Measurements from ENCODE around the gene GALNT1.

GALNT1 gene

DNA sequence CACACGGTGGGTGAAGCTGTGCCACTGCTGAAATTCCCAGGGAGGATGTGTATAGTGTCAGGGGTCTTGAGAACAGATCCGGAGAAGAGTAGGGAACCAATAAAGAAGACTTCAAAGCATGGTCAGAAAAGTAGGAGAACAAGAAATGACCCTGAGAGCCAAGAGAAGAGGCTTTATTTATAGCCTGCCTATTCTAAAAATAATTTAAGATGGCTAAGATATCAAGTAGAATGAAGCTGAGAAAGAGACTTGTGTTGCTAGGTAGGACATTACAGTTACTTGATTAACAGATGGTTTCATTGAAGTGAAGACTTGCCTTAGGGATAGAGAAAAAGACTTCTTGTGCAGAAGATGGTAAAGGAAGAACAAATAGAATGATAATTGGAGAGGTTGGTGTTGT, 43.7 kb downstream of the GALNT1 start:
- TF ChIP-seq Cebpa-rat (IDR thresholded peaks at IDR 0.05): no peak
- H3K4me3 ChIP-seq: no peak overlapping the region
- H3K4me2 ChIP-seq: no peak overlapping the region
- H3K9me3 ChIP-seq: peaks cover 73% of the 10 kb centered on the region
- H3K4me1 ChIP-seq: peaks cover 8% of the 10 kb centered on the region; the same call in 1 of the 2 replicates
- H4K20me1 ChIP-seq: peaks cover 15% of the 10 kb centered on the region
- no peak overlapping the region for H3K9ac ChIP-seq
- H3K27me3 ChIP-seq: no peaks in the 10 kb centered on the region
- H3K36me3 ChIP-seq: peaks cover 51% of the 10 kb centered on the region
- H3K27ac ChIP-seq: no peak overlapping the region

DNA sequence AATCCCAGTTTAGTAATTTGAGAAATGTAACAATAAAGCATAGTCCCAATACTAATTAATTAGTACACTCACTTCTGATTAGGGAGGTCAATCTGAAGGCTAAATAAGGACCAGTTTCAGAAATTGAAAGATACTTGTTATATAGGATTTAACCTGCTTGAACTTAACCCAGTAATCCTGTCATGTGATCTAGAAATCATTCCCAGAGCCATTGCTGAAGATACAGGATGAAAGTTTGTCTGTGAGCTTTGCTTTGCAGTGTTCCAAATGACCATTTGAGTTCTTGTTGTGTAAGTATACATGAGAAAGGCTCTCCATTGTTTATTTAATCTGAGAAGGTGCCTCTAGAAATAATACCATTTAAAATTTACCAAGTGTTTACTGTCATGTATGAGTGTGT, 52.2 kb downstream of the GALNT1 start:
- H4K20me1 ChIP-seq: no peaks in the 10 kb centered on the region
- H3K27ac ChIP-seq: no peak overlapping the region
- H3K4me2 ChIP-seq: no peak overlapping the region
- H3K4me1 ChIP-seq: no peaks in the 10 kb centered on the region
- TF ChIP-seq Cebpa-rat (IDR thresholded peaks at IDR 0.05): no peak
- H3K9me3 ChIP-seq: peaks cover 43% of the 10 kb centered on the region
- no peak overlapping the region for H3K4me3 ChIP-seq
- H3K27me3 ChIP-seq: no peaks in the 10 kb centered on the region
- H3K36me3 ChIP-seq: peaks cover 43% of the 10 kb centered on the region
- H3K9ac ChIP-seq: no peak overlapping the region

DNA sequence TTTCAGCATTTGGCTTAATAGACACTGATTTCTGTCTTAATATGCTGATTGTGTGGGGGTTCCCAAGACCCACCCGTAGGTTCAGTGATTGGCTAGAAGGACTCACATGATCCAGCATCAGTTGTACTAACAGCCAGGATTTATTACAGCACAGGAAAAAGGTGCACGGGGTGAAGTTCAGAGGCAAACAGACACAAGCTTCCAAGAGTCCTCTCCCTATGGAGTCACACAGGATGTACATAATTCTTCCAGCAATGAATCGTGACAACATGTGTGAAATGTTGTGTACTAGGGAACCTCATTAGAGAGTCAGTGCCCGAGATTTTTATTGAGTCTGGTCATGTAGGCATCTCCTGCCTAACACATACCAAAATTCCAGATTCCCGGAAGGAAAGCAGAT, 52.8 kb downstream of the GALNT1 start:
- Histone ChIP-seq H3K9ac (no peak overlapping the region), H3K4me1 (no peaks in the 10 kb centered on the region), H3K9me3 (peaks cover 45% of the 10 kb centered on the region), H3K4me2 (no peak overlapping the region), H3K4me3 (no peak overlapping the region), H3K27ac (no peak overlapping the region), H3K27me3 (no peaks in the 10 kb centered on the region), H3K36me3 (peaks cover 45% of the 10 kb centered on the region), H4K20me1 (no peaks in the 10 kb centered on the region)
- TF ChIP-seq Cebpa-rat (IDR thresholded peaks at IDR 0.05): no peak

DNA sequence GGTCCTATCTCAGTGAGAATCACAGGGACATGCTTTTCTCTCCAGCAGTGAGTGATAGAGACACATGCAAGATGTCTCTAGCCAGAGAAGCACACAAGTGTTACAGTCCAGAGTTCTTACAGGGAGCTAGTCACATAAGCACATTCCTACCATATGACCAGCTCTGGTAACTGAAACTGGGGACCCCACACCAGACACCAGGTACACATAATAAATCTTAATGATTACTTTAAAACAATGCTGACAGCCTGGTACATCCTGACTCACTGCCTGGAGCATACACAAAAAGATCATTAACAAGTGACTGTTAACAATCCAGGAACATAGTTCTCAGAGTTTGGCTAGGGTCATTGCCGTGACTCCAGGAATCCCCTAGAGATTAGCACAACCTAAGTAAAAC, 53.6 kb downstream of the GALNT1 start:
- TF ChIP-seq Cebpa-rat (IDR thresholded peaks at IDR 0.05): no peak
- no peak overlapping the region for H3K4me3 ChIP-seq
- no peaks in the 10 kb centered on the region for H3K4me1 ChIP-seq
- no peak overlapping the region for H3K9ac ChIP-seq
- H3K27ac ChIP-seq: no peak overlapping the region
- no peak overlapping the region for H3K4me2 ChIP-seq
- H4K20me1 ChIP-seq: no peaks in the 10 kb centered on the region
- no peaks in the 10 kb centered on the region for H3K27me3 ChIP-seq
- H3K36me3 ChIP-seq: peaks cover 49% of the 10 kb centered on the region
- peaks cover 41% of the 10 kb centered on the region for H3K9me3 ChIP-seq

DNA sequence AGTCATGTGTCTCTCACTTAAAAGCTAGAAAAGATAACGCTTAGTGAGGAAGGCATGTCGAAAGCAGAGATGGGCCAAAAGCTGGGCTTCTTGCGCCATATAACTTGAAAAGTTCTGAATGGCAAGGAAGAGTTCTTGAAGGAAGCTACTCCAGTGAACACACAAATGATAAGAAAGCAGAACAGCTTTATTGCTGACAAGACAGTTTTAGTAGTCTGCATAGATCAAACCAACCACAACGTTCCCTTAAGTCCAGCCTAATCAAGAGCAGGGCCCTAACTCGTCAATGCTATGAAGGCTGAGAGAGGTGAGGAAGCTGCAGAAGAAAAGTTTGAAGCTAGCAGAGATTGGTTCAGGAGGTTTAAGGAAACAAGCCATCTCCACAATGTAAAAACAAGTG, 55.7 kb downstream of the GALNT1 start:
- H3K27ac ChIP-seq: no peak overlapping the region
- no peak for TF ChIP-seq Cebpa-rat (IDR thresholded peaks at IDR 0.05)
- H3K27me3 ChIP-seq: no peaks in the 10 kb centered on the region
- no peaks in the 10 kb centered on the region for H3K4me1 ChIP-seq
- H4K20me1 ChIP-seq: no peaks in the 10 kb centered on the region; the same call in 1 of the 2 replicates
- no peak overlapping the region for H3K4me3 ChIP-seq
- peaks cover 56% of the 10 kb centered on the region for H3K36me3 ChIP-seq
- no peak overlapping the region for H3K4me2 ChIP-seq
- H3K9me3 ChIP-seq: peaks cover 59% of the 10 kb centered on the region
- no peak overlapping the region for H3K9ac ChIP-seq

DNA sequence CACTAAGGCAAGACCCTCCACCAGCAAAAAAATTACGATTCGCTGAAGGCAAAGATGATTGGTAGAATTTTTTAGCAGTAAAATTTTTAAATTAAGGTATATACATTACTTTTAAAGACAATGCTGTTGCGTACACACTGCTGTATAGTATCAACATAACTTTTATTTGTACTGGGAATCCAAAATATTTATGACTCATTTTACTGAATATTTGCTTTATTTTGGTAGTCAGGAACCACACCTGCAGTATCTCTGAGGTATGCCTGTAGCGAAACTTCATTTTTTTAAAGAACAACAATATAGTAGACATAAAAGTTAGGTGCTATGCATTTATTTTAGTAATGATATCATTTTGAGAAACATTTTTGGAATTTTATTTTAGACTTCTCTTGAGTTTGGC, 57.8 kb downstream of the GALNT1 start:
- Histone ChIP-seq H3K36me3 (peaks cover 62% of the 10 kb centered on the region), H3K27ac (no peak overlapping the region), H3K4me2 (no peak overlapping the region), H3K4me1 (no peaks in the 10 kb centered on the region), H3K9ac (no peak overlapping the region), H3K9me3 (peaks cover 73% of the 10 kb centered on the region), H3K27me3 (no peaks in the 10 kb centered on the region), H3K4me3 (no peak overlapping the region), H4K20me1 (peaks cover 12% of the 10 kb centered on the region; the same call in 1 of the 2 replicates)
- no peak for TF ChIP-seq Cebpa-rat (IDR thresholded peaks at IDR 0.05)

DNA sequence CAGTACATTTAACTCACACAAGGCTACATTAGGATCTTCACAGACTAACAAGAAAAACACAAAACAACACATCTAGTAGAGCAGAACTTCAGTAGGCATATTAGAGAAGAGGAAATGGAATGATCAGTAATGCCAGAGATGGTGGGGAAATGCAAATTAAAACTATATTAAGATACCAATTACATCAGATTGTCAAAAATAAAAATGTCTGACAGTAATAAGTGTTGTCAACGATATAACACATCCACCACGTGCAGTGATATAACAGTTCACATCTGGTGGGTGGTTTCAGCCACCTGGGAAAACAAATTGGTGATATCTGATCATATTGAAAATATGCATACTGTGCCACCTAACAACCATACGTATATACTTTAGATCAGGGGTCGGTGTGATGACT, 59.9 kb downstream of the GALNT1 start:
- Histone ChIP-seq H3K4me1 (no peaks in the 10 kb centered on the region), H3K27ac (no peak overlapping the region), H3K36me3 (peaks cover 64% of the 10 kb centered on the region), H3K9me3 (peaks cover 78% of the 10 kb centered on the region), H3K4me3 (no peak overlapping the region), H4K20me1 (peaks cover 25% of the 10 kb centered on the region; the same call in 1 of the 2 replicates), H3K27me3 (no peaks in the 10 kb centered on the region), H3K4me2 (no peak overlapping the region), H3K9ac (no peak overlapping the region)
- no peak for TF ChIP-seq Cebpa-rat (IDR thresholded peaks at IDR 0.05)

DNA sequence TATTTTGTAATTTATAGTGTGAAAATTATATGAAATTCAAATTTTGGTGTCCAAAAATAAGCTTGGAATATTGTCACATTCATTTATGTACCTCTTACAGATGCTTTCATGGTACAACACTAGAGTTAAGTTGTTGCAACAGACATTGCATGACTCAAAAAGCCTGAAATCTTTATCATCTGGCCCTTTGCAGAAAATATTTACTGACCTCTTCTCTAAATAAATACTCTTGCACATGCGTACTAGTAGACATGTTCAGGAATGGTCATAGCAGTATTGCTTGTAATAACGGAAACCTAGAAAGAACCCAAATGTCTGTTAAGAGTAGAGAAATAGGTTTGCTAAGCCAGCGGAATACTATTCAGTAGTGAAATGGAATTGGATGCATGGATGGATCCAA, 60.4 kb downstream of the GALNT1 start:
- Histone ChIP-seq H3K27ac (no peak overlapping the region), H3K27me3 (no peaks in the 10 kb centered on the region), H3K36me3 (peaks cover 64% of the 10 kb centered on the region), H3K4me2 (no peak overlapping the region), H3K4me3 (no peak overlapping the region), H4K20me1 (peaks cover 25% of the 10 kb centered on the region; the same call in 1 of the 2 replicates), H3K9ac (no peak overlapping the region), H3K4me1 (no peaks in the 10 kb centered on the region), H3K9me3 (peaks cover 78% of the 10 kb centered on the region)
- no peak for TF ChIP-seq Cebpa-rat (IDR thresholded peaks at IDR 0.05)

DNA sequence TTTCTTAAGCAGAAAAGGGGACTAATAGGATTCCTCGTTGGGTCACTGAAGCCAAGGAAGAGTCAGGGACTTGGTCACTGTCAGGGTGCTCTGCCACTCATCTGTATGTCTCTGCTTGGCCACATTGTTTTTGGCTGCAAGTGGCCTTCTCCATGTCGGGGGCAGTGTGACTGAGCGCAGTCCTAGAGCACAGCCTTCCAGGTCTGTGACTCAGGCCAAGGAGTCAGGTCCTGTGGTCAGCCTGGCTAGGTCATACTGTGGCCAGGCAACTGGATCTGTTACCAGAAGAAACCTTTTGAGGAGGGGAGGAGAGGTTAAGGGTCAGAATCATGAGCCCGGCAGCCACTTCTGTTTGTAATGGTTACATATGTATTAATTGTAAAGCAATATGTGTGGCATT, 61.3 kb downstream of the GALNT1 start:
- H3K4me2 ChIP-seq: no peak overlapping the region
- H3K9me3 ChIP-seq: peaks cover 76% of the 10 kb centered on the region
- H3K9ac ChIP-seq: no peak overlapping the region
- H3K27me3 ChIP-seq: no peaks in the 10 kb centered on the region
- no peak overlapping the region for H3K27ac ChIP-seq
- no peak overlapping the region for H3K4me3 ChIP-seq
- H4K20me1 ChIP-seq: peaks cover 25% of the 10 kb centered on the region; the same call in 1 of the 2 replicates
- H3K36me3 ChIP-seq: peaks cover 58% of the 10 kb centered on the region
- no peaks in the 10 kb centered on the region for H3K4me1 ChIP-seq
- no peak for TF ChIP-seq Cebpa-rat (IDR thresholded peaks at IDR 0.05)

DNA sequence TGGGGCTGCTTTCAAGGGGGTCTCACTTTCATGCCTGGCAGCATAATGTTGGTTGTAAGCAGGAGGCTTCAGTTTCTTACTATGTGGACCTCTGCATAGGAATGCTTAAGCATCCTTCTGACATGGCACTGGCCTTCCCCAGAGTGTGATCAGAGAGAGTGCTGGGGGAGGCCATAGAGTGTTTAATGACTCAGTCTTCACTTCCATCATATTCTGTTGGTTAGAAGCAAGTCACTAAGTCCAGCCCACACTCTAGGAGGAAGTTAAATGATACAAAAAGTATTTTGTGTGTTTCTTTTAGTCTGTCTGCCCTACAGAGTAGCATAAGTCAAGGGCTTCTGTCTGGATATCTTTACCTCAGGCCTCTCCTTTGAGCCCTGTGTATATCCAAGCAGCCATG, 64.9 kb downstream of the GALNT1 start:
- Histone ChIP-seq H3K27ac (no peak overlapping the region), H3K4me3 (no peak overlapping the region), H3K27me3 (no peaks in the 10 kb centered on the region), H3K4me1 (no peaks in the 10 kb centered on the region), H3K36me3 (peaks cover 42% of the 10 kb centered on the region), H4K20me1 (peaks cover 36% of the 10 kb centered on the region; the same call in 1 of the 2 replicates), H3K9ac (no peak overlapping the region), H3K4me2 (no peak overlapping the region), H3K9me3 (peaks cover 73% of the 10 kb centered on the region)
- TF ChIP-seq Cebpa-rat (IDR thresholded peaks at IDR 0.05): no peak

Measured in BLaER1 (cell line).